Prostate gland (tissue), 2 donors: ENCODE data around the gene CALHM2. TPM values are rescaled to one million over a fixed set of nuclear protein-coding genes. Genes with fewer than 3 reads are reported as not detected.
A peak's percentile ranks its signal among the peaks of the same experiment; 100 is the strongest.

Experiments used
- DNase-seq: peaks from one replicate; pipeline ENCODE4 v3.0.0-alpha.2; 2019; ENCODE audit warnings: low spot score
- H3K27ac ChIP-seq, 2 donors: fragments of 200-600 bp; sonication (generic); 2 replicates each; pipeline ENCODE4 v1.5.1; 2017 to 2019
- H3K27me3 ChIP-seq: fragments of 200-600 bp; sonication (generic); replicated peaks from 2 replicates; pipeline ENCODE4 v1.5.1; 2019; ENCODE audit not compliant: insufficient read depth
- H3K36me3 ChIP-seq, 2 donors: fragments of 200-600 bp; sonication (generic); 1 replicate in 1 of 2; 2 replicates in 1 of 2; pipeline versions ENCODE4 v1.5.1 to v1.8.1; 2017 to 2019
- H3K4me1 ChIP-seq: fragments of 200-600 bp; sonication (generic); replicated peaks from 2 replicates; pipeline ENCODE4 v1.5.1; 2019
- H3K4me3 ChIP-seq, 2 donors: fragments of 200-600 bp; sonication (generic); 2 replicates each; pipeline ENCODE4 v1.5.1; 2017 to 2019
- H3K9me3 ChIP-seq: fragments of 200-600 bp; sonication (generic); 2 replicates; pipeline ENCODE4 v1.5.1; 2017
- POLR2A ChIP-seq: fragments of 450-650 bp; IDR thresholded peaks from one replicate; pipeline ENCODE4 v1.6.1; 2016; ENCODE audit warnings: antibody characterized with exemption, mild to moderate bottlenecking
- POLR2AphosphoS5 ChIP-seq: sonication (generic); formaldehyde crosslinking; IDR thresholded peaks from one replicate; pipeline ENCODE4 v1.6.1; 2017; ENCODE audit warnings: antibody characterized with exemption
- WGBS: methylation state at CpG from one replicate; pipeline ENCODE4 v1.1.5; 2018; 5-methylcytosine and 5-hydroxymethylcytosine counted together
- intact Hi-C: fragments of 100-400 bp; cut with DNase I; formaldehyde crosslinking; loops from one replicate; pipeline ENCODE4 v1.14.2; 2022
- total RNA-seq, 2 donors: library from RNA; depleted of rRNA; stranded (reverse); fragments of >200 nt; gene quantifications; one replicate each; pipeline ENCODE4 v1.1.0, GENCODE V29; 2016
- TF ChIP-seq, protein P1 (sequence below), 4 experiments: fragments of 200-600 bp in 2 of 4; fragments of 450-650 bp in 2 of 4; sonication (generic) in 2 of 4; IDR thresholded peaks; 1 replicate in 3 of 4; 2 replicates in 1 of 4; pipeline ENCODE4 v1.5.1; 2016 to 2019; ENCODE audit warnings: antibody characterized with exemption in 4 of 4, mild to moderate bottlenecking in 2 of 4, moderate library complexity in 2 of 4

The CALHM2 gene, protein sequence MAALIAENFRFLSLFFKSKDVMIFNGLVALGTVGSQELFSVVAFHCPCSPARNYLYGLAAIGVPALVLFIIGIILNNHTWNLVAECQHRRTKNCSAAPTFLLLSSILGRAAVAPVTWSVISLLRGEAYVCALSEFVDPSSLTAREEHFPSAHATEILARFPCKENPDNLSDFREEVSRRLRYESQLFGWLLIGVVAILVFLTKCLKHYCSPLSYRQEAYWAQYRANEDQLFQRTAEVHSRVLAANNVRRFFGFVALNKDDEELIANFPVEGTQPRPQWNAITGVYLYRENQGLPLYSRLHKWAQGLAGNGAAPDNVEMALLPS
- 10 to 100 TPM; 11.7 to 82.8 TPM for total RNA-seq

DNA sequence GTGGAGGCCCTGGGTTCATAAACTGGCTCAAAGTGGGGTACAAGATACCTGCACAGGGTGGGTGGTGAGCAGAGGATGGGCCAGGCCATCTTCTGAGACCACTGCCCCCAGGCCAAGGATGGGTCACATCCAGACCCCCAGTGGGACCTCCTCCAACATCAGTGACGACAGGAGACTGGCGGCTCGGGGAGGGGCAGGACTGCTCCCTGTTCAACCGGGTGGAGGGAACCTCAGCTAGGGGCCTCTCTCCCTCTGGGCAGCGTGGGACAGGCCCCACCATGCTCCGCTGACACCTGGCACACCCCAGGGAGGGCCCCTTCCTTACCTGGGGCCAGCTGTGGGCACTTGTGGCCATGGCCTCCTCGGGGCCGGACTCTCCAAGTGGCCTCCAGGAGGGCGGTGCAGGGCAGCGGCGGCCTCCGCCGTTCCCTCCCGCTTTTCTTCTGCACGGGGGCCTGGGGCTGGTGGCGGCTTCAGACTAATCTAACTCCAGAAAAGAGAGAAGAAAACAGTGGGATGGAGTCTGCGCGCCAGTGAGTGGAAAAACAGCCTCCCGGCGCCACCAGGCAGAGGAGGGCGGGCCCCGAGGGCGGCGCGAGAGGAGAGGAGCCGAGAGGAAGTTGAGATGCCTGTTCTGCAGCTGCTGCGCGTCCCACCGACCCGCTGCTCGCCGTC, at the start of gene CALHM2:
CALHM2 (minus strand) TSS at position 540 of the 675 bp plus-strand sequence. CDS start 2,429 bp downstream, outside the sequence.
- peak; percentile 34 for DNase-seq
- WGBS = 1% methylated on average over 32 of the region's 32 CpGs
- Histone ChIP-seq H3K36me3 (peaks cover 0 to 5% of the 10 kb centered on the region in 2 donors), H3K9me3 (no peaks in the 10 kb centered on the region), H3K27ac (peak within 1 kb of the TSS; percentile 69 to 83), H3K4me3 (peak within 1 kb of the TSS; percentile 46 to 53), H3K27me3 (no peaks in the 10 kb centered on the region), H3K4me1 (no peaks in the 10 kb centered on the region)
- intact Hi-C loops = no loop called here
- TF ChIP-seq POLR2AphosphoS5 = peak; percentile 18
- TF ChIP-seq, protein P1, sequence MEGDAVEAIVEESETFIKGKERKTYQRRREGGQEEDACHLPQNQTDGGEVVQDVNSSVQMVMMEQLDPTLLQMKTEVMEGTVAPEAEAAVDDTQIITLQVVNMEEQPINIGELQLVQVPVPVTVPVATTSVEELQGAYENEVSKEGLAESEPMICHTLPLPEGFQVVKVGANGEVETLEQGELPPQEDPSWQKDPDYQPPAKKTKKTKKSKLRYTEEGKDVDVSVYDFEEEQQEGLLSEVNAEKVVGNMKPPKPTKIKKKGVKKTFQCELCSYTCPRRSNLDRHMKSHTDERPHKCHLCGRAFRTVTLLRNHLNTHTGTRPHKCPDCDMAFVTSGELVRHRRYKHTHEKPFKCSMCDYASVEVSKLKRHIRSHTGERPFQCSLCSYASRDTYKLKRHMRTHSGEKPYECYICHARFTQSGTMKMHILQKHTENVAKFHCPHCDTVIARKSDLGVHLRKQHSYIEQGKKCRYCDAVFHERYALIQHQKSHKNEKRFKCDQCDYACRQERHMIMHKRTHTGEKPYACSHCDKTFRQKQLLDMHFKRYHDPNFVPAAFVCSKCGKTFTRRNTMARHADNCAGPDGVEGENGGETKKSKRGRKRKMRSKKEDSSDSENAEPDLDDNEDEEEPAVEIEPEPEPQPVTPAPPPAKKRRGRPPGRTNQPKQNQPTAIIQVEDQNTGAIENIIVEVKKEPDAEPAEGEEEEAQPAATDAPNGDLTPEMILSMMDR (IDR thresholded peaks at IDR 0.05) = no peak

DNA sequence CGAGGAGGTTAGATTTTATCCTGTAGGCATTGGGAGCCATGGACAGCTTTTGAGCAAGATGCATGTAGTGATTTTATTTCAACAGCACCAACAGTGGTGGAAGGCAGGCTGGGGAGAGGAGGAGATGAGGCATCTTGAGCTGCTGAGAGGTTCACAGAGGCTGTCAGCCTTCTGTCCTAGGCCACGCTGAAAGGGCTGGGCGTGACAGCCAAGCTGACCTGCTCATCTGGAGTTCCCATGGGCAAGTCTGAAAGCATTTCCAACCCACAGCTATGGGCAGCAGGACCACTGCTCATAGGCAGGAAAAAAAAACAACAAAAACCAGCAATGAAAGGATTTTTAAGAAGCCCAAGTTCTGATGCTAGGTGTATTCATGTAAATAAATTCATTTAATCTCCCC, 49.0 kb upstream of the CALHM2 start:
- intact Hi-C loops = no loop called here
- no peak overlapping the region for H3K27ac ChIP-seq
- WGBS = 93% methylated on average over 3 of the region's 3 CpGs
- TF ChIP-seq POLR2AphosphoS5 (no peak), POLR2A (no peak)
- TF ChIP-seq, protein P1 (IDR thresholded peaks at IDR 0.05) = no peak
- no peak overlapping the region for H3K4me3 ChIP-seq
- no peak for DNase-seq
- no peaks in the 10 kb centered on the region for H3K9me3 ChIP-seq
- no peaks in the 10 kb centered on the region for H3K27me3 ChIP-seq
- H3K4me1 ChIP-seq = no peaks in the 10 kb centered on the region
- H3K36me3 ChIP-seq = no peaks in the 10 kb centered on the region

DNA sequence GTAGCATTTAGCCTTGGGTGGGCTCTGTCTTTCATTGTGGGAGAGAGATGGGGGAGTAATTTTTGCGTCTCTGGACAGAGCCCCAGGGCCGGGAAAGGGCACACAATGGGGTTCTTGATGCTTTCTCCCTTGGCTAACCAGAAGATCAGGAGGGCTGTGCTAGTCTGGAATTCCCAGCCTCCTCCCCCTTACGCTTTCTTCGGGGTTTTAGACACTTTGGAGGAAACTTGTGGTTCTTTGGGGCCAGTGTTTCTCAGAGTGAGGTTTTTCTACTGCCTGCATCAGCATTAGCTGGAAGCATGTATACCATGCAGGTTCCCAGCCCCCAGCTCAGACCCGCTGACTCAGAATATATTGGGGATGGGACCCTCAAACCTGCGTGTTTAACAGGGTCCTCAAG, 48.3 kb upstream of the CALHM2 start:
- H3K4me3 ChIP-seq = no peak overlapping the region
- no peaks in the 10 kb centered on the region for H3K4me1 ChIP-seq
- no peak overlapping the region for H3K27ac ChIP-seq
- no peaks in the 10 kb centered on the region for H3K27me3 ChIP-seq
- H3K36me3 ChIP-seq = no peaks in the 10 kb centered on the region
- intact Hi-C loops = no loop called here
- WGBS = 73% methylated on average over 6 of the region's 6 CpGs
- no peaks in the 10 kb centered on the region for H3K9me3 ChIP-seq
- no peak for DNase-seq
- TF ChIP-seq POLR2AphosphoS5 = no peak
- no peak for TF ChIP-seq POLR2A
- TF ChIP-seq, protein P1 (IDR thresholded peaks at IDR 0.05) = no peak

DNA sequence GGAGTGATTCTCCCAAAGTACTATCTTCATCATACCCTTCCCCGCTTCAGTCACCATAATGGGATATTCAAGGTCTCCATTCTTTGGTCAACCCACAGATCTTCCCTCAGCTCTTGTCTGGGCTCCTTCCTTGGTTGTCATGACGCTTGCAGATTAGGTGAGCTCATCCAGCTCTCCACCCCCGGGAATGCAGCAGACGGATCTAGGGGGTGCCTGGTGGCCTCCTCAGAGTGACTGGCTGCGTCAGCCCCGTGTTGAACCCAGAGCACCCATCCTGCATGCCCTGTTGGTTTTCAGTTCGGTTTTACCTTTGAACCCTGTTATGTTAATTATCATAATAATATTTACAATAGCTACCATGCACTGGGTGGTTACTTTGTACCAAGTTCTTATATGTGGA, 47.7 kb upstream of the CALHM2 start:
- no peak overlapping the region for H3K4me3 ChIP-seq
- WGBS = 67% methylated on average over 7 of the region's 7 CpGs

More for the DNA sequence above, 47.7 kb upstream of the CALHM2 start:
- Histone ChIP-seq H3K27ac (no peak overlapping the region), H3K4me1 (no peaks in the 10 kb centered on the region), H3K27me3 (no peaks in the 10 kb centered on the region), H3K9me3 (no peaks in the 10 kb centered on the region), H3K36me3 (no peaks in the 10 kb centered on the region)
- TF ChIP-seq, protein P1 (IDR thresholded peaks at IDR 0.05) = no peak
- no peak for TF ChIP-seq POLR2A
- no peak for TF ChIP-seq POLR2AphosphoS5
- intact Hi-C loops = no loop called here
- no peak for DNase-seq
